NCI-H82 (cell line): Measurements from ENCODE around the gene IGSF21.

ENCODE experiments used
- DNase-seq: peaks from one replicate; lab custom pipeline; 2025; lab: John Stamatoyannopoulos, UW

IGSF21 gene

DNA sequence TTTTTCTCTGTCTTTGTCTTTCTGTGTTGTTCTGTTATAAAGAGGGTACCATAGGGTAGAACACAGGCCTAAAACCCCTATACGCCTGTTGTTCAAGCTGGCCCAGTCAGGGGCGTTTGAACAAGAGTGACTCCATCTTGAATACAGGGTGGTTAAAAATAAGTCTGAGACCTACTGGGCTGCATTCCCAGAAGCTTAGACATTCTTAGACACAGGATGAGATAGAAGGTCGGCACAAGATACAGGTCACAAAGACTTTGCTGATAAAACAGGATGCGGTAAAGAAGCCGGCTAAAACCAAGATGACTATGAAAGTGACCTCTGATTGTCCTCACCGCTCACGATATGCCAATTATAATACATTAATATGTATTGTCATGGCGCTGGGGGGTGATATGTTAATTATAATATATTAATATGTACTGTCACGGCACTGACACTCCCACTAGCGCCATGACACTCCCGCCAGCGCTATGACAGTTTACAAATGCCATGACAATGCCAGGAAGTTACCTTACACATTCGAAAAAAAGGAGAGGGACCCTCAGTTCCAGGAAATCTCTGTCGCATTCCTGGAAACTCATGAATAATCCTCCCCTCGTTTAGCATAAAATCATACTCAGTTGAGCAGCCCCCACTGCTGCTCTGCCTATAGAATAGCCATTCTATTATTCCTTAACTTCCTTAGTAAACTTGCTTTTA is 314.6 kb downstream of the IGSF21 start:
- DNase-seq, result no peak

DNA sequence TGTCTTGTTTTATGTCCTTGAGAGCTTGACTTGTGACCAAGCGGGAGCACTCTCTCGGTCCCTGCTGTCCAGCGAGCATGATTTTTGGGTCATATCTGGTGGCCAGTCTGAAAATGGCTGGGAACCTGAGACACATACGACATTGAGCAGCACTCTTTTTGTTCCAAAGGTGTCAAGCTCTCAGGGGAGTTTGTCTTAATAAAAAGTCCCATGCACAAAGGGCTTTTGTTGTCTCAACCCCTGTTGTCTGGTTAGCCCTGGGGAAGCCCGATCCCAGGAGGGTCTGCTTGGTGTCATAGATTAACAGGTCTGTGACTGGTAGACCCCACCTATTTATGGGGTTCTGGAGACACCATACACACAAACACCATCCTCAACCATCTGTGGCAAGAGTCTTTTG is 315.4 kb downstream of the IGSF21 start:
- DNase-seq, result no peak

DNA sequence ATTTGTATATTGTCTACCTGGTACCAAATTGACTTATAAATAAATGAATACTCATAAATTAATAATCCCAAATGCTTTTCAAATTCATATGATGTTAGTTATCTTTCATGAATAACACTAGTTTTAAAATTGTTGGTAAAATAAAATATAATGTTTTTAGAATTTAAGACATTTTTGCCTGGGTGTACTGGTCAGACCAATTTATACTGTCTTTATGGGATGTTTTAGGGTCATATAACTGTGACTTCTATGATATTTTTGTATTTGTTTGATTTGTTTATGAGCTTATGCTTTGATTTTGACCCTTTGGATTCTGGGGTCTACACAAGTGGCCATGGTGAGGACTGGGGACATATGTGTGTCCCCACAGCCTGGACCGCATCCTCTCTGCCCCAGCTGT is 319.0 kb downstream of the IGSF21 start:
- no peak for DNase-seq
